Suprapubic skin (tissue), 4 donors: ENCODE data around the gene AUTS2.

ENCODE experiments used
- CTCF ChIP-seq, 2 donors: fragments of 200-600 bp in 1 of 2; fragments of 450-650 bp in 1 of 2; sonication (generic) in 1 of 2; IDR thresholded peaks; one replicate each; pipeline ENCODE4 v1.5.1; 2016 to 2019; ENCODE audit warnings: antibody characterized with exemption in 2 of 2, mild to moderate bottlenecking in 1 of 2, moderate library complexity in 1 of 2
- EP300 ChIP-seq: sonication (generic); formaldehyde crosslinking; IDR thresholded peaks from one replicate; pipeline ENCODE4 v1.6.1; 2017; ENCODE audit warnings: antibody characterized with exemption
- POLR2AphosphoS5 ChIP-seq, 3 donors: sonication (generic); formaldehyde crosslinking; IDR thresholded peaks; one replicate each; pipeline ENCODE4 v1.6.1; 2017; ENCODE audit warnings: antibody characterized with exemption in 3 of 3

GRCh38 chr7:70463352-70463938 is 865.2 kb downstream of the AUTS2 start:
- TF ChIP-seq CTCF (IDR thresholded peaks at IDR 0.05) (no peak), EP300 (no peak), POLR2AphosphoS5 (IDR thresholded peaks at IDR 0.05) (no peak)
